C4-2B (cell line): ENCODE results near the gene CHST12.

Experiments used
- CTCF ChIP-seq: fragments of 450-650 bp; conservative IDR thresholded peaks from 2 replicates; pipeline ENCODE4 v1.5.1; 2017; ENCODE audit warnings: mild to moderate bottlenecking
- ZFX ChIP-seq: fragments of 450-650 bp; IDR thresholded peaks from 2 replicates; pipeline ENCODE4 v1.6.1; 2017

GRCh38 chr7:2474224-2474623 is 70.8 kb downstream of the CHST12 start:
- TF ChIP-seq CTCF (no peak), ZFX (no peak)
